OCI-M1 (cell line): ENCODE data around the gene LHFPL2.
A peak's percentile ranks its signal among the peaks of the same experiment; 100 is the strongest.

Experiments used
- DNase-seq: peaks from one replicate; lab custom pipeline; 2025; lab: John Stamatoyannopoulos, UW

Gene LHFPL2

DNA sequence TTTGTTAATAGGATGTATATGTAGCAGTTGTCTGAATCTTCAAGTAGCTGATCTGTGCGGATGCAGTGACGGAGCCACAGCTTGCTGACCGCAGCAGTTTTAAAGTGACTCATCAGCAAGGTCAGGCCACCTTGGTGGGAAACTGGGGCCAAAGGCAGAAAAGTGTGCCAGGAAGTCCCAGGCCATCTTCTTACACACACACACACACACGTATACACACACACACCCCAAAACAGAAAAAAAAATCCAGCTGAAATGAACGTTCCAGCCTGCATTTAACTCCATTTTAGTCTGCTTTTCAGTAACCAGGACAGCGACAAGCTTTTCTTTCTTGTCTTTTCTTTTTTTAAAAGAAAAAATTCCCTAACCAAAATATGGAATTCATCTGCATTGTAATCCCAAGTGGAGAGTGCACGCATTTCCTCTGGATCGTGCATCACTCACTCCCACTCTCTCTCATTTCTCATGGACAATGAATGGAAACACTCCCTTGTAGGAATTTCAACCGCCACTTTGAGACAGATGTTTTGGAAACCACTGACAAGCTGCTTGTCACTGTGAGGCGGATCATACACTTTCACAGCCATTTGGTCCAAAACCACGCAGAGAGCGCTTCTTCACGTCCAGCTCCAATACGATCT is 103.9 kb downstream of the LHFPL2 start:
- no peak for DNase-seq

DNA sequence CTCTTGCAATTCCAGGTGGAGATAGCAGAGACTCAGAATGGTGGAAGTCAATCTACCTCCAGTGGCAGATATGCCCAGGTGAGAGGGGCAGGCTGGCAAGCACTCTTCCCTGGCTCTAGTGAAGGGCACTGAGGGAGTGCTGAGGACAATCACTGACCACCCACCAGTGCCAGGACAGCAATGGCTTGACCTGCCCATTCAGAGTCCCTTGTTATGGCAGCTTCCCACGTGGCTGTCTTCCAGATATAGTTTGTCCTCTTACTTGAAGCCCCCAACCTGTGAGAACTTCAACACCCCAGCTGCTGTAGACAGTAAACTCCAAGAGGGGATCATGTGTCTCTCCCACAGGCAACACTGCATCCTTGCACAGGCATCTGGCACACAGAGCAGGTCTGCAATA is 104.7 kb downstream of the LHFPL2 start:
- no peak for DNase-seq

DNA sequence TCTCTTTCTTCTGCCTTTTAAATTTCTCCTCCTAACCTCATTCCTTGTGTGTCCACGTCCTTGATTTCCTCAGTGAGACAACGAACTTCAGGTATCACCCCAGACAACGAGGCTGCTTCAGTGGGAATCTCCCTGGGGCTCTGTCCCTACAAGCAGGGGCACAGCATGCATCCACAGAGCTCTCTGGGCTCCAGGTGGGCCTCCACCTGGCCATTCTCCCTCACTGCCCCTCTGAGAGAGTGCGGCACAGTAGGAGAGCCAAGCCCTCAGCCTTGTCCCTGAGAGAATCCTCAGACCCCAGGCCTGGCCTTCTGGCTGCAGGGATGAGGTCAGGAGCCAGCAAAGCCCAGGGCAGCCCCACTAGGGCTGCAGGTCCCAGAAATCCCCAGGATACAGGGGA is 105.3 kb downstream of the LHFPL2 start:
- DNase-seq = no peak

DNA sequence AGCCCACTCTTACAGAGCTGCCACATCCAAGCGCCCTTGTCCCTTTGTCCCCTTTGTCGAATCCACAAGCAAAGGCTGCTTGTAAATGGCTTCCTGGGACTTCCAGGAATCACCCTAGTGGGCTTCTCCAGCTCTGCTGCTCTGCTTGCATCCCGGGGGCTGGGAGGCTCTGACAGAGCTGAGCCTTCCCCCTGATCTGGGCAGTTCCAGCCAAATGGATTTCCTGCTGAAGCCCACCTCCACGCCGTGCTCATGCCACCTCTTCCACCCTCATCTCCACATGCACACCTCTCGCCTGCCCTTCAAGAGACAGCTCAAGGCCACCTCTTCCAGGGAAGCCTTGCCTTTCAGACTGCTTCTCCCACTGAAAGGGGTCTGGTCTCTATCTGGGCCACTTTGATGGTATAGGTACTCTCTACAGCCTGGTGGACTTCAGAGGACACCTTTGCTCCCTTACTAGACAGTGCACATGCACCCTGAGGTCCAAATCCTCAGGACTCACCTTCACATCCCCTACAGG is 106.2 kb downstream of the LHFPL2 start:
- no peak for DNase-seq

DNA sequence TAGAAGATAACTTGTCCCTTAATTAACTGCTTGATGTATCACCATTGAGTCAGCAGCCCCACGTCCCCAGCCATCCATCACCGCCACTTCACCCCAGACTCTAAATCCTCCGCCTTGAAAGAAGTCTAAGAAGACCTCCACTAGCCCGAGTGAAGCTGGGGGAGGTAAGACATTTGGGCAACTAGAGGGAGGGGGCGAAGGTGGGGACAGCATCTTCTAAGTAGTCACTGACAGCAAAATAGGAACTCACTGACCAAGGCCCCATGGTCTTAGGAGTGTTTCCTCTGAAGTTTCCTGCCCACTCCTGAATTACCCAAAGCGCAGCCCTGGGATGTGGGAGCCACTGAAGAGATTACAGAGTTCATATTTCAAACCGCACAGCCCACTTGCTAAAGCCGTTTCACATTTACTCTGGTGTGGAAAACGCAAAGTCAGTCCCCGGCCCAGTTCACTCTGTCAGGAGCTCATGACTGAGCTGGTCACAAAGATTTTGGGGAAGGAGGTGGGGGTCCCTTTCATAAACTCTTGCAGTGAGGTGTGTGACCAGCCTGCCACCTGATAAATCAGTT is 107.4 kb downstream of the LHFPL2 start:
- no peak for DNase-seq

DNA sequence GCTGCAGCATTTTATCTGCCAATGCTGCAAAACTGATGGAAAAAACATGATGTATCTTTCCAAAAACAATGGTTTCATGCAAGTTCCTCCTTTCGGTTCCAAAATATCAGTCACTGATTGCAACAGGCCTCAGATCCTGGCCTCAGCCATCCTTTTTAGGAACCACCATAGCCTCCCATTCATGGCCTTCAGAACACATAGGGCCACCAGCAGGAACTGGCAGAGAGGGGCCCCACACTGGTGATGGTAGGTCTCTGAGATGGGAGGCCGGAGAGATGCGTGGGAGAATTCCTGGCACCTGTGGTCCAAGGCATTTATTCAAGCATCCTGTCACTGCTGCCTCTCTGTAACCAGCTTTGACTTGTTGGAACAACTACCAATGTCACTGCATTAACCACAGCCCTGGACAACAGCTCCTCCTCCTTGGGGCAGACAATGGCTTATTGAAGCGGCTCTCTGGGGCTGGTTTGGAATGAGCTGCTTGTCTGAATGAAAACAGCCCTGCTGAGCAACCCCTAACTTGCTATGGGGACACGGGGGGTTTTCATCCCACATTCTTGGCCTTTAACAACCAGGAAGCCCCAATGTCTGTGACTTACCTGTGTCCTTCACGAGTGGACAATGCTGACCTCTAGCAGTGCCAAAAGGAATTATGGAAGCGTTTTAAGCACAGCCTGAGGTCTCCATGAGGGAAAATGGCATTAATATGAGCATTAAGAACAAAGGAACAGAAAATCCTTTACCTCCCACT is 108.1 kb downstream of the LHFPL2 start:
- peak; percentile 15 for DNase-seq

DNA sequence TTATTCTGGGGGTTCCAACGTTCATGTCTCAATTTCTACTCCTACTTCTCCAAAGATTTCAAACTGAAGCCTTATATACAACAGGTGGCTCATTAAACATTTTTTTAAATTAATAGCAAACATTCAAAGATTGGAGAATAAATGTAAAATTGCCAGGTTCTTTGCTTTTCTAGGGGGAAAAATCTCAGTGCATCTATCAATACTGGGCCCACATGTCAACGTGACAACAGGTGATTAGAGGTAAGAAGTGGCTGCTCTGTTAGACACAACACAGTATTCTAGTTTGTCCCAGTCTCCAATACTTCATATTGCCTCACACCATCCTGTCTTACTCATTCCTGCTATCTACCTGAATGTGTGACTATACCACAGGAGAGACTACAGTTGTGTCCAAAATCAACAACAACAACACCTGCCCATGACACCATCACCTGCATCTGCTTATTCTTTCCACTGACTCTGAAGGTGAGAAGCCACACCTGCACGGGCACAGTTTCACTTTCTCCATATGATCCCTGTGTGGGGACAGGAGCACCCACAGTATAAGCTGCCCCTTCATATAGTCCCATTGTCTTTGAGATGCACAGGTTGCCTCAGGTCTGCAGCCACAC is 110.2 kb downstream of the LHFPL2 start:
- no peak for DNase-seq

DNA sequence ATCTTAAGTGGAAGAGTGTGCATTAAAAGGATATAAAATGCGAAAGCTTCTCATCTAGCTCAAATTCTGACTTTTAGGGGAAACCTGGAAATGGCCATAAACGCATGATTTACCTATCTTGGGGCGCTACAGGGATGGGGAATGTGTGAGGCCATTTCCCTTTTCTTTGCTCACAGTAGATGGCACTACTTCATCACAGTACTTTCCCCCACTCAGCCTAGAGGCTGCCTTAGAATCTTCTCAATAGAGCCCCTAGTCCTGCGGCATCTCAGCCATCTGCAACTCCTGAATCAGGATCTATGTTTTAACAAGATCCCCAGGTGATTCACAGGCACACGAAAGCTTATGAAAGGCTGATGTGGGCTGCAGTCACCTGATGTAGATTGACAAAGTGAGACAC is 110.8 kb downstream of the LHFPL2 start:
- DNase-seq = peak; percentile 68

DNA sequence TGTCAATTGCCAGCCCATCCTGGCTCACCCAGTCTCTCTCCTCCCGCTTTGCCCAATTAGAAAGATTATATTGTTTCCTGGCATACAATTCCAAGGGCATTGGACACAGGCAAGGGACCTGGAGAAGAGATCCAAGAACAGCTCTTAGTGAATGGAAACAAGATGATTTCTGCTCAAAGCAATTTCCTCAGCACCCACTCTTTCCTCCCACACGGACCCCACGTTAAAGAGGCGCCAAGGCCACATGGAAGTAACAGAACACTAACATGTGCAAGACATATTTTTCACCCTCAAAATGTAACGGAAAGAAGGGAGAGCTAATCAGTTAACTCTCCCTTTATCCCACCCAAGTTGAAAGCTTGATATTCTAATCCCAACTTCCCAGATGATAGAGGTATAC is 111.2 kb downstream of the LHFPL2 start:
- DNase-seq = no peak

DNA sequence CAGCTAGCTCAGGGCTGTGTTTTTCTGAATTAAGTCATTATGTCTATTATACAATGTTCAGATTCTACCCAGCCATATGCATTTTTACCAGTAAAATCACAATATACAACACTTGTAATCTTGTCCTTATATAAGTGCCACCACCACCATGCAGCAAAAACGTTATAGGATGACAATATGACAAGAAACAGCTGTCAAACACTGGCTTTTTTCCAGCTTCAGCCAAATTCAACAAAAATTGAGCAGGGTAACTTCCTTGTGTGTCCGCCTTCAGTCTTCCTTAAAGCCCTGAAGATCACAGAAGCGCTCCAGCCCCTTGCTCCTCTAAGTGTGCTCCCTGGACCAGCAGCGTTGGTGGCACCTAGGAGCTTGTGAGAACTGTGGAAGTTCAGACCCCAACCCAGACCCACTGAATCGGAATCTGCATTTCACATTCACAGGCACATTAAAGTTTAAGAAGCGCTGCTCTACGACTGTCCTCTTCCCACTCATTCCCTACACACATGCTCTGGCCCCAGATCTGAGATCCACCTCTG is 111.8 kb downstream of the LHFPL2 start:
- DNase-seq = no peak

DNA sequence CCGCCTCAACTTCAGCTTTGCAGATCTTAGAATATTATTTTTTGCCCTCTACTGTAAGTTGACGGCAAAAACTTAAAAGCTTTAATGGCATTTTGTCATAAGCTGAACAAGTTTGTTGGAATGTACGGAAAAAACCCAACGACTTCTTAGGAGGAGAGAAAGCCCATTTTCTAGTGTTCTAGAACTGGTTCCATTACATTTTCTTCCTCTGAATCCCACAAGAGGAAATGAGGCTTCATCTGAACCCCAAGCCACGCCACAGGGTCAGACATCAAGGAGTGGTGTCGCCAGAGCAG is 113.7 kb downstream of the LHFPL2 start:
- DNase-seq = no peak

DNA sequence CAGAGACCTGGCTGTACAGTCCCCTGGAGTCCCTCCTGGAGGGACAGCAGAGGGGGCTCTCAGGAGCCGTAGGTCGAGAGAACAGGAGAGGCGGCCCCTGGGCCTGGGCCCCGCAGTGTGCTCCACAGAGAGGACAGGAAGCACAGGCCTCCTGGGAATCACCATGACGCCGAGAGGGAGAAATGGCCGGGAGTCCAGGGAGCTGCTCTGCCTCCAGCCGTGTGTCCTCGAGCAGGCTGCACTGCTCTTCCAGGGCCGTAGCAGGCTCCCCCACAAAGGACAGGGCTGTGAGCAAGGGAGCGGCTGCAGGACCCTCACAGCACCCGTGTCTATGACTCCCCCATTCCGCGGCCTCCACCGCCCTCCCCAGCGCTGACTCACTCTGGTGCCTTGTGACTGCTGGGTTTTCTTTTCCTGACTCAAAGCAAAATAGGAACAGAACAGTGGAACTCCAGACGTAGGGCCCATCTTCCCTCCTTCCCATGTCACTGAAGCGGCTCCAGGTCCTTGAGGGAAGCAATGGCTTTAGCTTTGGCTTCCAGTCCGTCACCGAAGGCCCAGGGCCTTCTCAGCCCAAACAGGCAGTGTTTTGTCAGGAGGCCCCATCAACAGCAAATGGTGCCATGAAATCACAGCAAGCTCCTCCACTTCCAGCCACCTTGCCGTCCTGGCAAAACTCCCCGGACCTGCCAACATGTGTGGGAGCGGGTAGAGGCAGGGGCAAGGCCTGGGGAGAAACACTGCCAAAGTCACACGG is 114.2 kb downstream of the LHFPL2 start:
- DNase-seq = no peak

DNA sequence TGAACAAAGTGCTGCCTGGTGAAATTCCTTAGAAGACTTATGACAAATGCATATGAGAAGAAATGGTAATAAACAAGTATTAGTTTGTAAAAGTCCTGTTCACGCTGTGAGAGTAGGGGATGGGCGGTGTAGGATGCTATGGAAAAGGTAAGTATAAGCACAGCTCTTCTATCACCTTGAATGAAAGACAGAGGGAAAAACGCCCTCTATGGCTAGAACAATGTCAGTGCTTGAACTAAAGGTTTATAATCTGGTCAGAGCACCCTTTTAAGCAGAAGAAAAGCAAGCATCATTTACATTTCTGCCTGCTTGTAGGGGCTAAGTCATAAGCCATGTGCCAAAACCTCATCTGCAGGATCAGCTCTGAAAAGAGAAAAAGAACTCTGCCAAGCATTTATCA is 115.2 kb downstream of the LHFPL2 start:
- peak; percentile 26 for DNase-seq

DNA sequence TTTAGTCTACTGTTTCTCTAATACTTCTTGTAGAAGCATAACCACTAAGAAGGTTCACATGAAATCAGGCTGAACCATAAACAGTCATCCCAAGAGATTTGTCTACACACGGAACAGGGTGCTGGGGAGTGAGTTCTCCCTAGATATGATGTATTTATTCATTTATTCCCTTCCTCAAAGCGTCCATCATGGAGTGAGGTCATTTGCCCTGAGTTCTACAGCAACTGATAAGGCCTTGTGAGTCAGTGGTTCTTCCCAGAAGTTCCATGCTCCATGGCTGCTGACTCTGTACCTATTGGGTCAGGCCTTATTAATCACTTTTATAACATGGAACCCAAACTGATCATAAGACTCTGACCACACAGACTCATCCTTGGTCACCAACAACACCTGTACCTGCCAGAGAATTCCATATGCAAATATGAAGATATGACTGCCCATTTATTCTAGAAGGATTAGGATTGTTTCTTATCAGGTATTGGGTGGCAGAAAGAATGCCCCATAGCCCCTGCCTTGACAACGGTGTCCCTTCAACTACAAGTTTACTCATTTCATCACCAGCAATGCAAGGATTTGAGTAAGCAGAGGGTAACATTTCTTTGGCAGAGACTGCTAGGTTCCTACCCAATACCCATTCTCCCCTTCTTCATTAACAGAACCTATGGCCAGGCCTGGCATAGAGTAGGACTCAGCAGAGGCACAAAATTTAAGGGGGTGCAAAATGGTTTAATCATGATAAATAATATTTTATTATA is 118.1 kb downstream of the LHFPL2 start:
- DNase-seq = peak; percentile 60

DNA sequence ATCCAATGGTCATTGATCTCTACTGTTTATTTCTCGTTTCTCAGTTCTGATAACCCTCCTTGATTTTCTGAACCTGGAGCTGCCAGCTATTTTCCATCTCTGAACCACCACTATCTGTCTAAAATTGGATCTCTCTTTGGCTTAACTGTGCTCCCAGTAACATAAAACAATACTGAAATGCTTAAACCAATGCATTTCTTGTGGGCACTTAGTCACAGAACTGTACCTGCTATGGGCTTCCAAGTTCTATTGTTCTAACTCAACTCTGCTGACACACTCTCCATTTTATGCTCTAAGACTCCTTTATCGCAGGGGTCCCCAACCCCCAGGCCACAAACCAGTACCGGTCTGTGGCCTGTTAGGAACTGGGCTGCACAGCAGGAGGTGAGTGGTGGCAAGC is 120.6 kb downstream of the LHFPL2 start:
- no peak for DNase-seq

DNA sequence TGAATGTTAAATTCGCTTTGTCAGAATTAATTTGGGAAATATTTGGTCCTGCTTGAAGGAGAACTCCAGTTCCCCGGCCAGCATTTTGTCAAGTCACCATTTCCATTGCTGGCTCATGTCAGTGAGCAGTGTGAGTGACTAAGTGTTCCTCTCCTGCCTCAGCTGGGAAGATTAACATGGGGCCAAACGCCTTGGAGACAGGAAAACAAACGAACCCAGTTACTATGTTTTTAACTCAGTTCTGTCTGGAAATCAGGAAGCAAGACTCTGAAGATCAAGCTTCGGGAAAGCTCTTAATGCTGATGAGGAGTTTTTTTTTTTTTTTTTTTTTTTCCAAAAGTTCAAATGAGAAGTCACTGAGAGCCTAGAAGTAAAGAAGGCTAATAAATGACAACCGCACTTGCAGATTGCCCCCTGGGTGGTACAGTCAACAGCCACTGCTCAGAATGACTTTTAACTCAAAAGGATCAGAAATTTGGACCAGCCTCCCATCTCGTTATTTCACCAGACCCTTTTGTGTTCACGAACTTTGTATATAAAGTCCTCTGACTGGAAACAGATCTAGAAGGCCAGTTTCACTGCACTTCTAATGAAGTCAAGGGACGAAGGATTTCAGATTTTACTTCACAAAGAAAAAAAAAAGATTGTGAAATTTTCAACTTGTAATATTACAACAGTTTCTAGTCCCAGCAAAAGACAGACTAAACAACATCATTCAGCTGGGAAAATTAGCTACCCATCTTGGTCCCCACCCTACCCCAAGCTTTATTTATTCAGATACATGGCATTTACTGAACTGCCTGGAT is 121.3 kb downstream of the LHFPL2 start:
- peak; percentile 43 for DNase-seq

DNA sequence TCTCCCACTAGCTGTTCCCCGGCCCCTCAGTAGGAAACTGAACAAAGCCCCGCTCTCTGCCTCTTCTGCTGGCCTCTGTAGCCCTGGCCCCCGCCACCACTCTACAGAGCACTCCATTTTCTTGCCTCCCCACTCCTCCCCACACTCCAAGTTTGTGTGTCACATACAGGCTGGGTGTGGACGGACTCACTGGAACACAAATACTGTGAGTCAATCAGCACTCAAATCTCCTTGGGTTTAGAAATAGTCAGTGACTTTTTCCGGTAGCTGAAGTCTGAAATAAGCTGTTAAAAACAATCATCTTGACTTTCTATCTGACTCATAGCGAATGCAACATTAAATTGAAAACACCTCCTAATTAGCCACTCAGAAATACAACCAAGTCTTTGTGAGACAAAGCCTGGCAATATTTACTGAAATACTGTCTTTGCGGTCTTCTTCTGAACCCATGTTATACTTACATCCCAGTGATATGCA is 122.5 kb downstream of the LHFPL2 start:
- no peak for DNase-seq

DNA sequence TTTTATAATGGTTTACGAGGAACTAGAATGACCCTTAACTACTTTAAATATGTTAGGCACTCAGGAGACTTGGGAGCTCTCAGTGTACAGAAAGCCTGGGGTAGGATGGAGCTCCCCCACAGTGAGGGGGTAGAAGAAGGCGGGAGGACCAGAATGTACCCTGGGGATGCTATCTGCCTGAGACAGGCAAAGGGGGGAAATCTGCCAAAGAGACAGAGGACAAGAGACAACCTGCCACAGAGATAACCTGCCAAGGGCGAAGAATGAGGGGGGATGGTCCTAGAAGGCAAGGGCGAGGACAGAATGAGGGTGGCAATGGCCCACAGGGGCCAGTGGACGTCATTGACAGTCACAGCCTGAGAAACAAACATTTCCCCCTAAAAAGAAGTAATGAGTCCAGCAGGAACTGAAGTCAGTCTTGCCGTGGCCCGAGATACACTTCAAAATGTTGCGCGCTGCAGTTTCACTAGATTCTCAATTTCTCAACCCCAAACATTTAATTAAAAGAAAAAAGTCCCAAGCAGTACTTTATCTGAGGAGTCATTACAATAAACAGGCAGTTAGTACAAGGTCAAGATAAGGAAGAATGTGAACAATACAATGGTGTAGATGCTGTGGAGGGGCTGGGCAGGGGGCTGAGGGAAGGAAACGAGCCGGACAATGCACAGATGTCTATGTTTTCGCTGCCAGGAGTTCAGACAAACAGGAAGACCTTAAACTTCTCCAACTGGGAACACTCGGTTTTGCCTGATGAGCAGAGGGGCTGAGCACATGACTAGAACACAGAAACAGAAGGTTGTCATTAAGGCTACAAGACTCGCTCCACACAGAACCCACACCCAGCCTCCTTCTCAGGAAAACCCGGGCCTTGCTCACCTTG is 125.0 kb downstream of the LHFPL2 start:
- no peak for DNase-seq
